PFSK-1 (cell line): ENCODE measurements around the gene HMGCLL1.

Experiments
- POLR2AphosphoS5 ChIP-seq: IDR thresholded peaks from 2 replicates; pipeline ENCODE4 v1.6.1; 2012; ENCODE audit warnings: low read depth, mild to moderate bottlenecking, control low read depth, low read length, moderate library complexity
- SIN3A ChIP-seq: IDR thresholded peaks from 2 replicates; pipeline ENCODE4 v1.6.1; 2012; ENCODE audit warnings: mild to moderate bottlenecking, low read length, moderate library complexity, borderline replicate concordance; ENCODE audit not compliant: insufficient read depth

GRCh38 chr6:55450005-55450404 lies 129.0 kb downstream of the HMGCLL1 start:
- TF ChIP-seq SIN3A (no peak), POLR2AphosphoS5 (no peak)
